Right renal cortex interstitium (tissue), 3 donors: ENCODE results near the gene CECR2. TPM values are rescaled to one million over a fixed set of nuclear protein-coding genes. Genes with fewer than 3 reads are reported as not detected.

Experiments
- DNase-seq, 3 donors: peaks; one replicate each; pipeline ENCODE4 v3.0.0-alpha.2; 2013; ENCODE audit warnings: low read depth in 3 of 3, low spot score in 2 of 3
- polyA plus RNA-seq, 3 donors: library from polyadenylated mRNA; unstranded; fragments of 120-200 nt; gene quantifications; one replicate each; pipeline ENCODE4 v1.2.1, GENCODE V29; 2013; ENCODE audit not compliant: insufficient read length in 3 of 3

Gene CECR2
- polyA plus RNA-seq, 3 donors = 10.5 to 10.9 (median 10.5) TPM

DNA sequence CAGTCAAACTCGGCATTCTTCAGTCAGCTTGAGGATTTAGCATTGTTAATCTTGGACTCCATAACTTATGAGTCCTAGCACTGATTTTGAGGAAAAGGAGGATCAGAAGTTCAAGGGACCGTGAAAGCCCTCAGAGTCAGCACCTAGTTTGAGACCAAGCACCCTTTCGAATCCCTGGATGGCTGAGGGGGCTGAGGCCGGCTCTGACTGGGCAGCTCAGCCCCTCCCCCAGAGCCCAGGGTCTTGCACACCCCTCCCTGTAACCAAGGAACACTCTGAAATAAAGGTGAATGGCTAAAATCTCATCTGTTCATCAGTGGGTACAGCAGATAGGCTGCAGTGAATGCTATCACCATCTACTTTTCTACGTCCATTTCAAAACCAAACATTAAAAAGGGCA, 221.3 kb downstream of the CECR2 start:
- DNase-seq = no peak

DNA sequence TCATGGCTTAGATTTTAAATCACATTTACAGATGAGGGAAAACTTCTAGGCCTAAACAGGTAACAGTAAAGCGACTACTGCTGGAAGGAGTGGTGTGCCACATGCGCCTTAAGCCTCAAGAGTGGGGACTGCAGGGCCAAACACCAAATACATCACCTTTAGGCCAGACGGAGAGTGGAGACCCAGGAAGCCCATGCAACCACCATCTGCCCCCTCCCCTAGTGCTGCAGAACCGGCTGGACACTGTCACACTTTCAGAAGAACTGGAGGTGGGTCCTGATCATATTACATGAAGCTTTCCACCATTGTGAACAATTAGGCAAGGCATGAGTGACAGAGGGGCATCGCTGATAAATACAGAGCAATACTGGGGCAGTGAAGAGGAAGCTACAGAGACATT, 222.9 kb downstream of the CECR2 start:
- DNase-seq = no peak

DNA sequence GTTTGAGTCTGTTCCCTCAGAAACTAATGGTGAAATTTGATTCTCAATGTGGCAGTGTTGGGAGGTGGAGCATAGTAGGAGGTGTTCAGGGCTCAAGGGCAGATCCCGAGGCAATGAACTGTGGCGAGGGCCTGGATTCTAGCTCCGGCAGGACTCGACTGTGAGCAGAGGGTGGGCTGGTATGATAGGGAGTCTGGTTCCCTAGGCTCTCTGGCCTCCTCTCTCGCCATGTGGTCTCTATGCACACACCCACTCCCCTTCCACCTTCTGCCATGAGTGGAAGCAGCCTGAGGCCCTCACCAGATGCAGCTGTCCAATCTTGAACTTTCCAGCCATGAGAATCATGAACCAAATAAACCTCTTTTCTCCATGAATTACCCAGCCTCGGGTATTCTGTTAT, 227.0 kb downstream of the CECR2 start:
- DNase-seq = no peak

DNA sequence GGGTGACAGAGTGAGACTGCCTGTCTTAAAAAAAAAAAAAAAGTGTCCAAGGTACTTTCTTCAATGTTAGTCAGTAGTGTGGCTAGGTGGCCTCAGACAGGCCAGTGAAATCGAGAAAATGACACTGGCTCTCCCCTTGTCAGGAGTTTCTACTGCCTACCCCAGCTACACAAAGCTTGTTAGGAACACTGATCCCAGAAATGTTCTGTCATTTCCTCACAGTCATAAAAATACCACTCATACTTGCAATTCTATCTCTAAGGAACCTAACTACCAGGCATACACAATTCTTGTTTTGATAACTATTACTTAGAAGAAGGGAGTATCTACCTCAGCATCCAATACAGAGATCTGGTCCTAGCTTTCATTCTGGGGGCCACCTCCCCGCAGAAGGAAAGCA, 228.0 kb downstream of the CECR2 start:
- no peak for DNase-seq

DNA sequence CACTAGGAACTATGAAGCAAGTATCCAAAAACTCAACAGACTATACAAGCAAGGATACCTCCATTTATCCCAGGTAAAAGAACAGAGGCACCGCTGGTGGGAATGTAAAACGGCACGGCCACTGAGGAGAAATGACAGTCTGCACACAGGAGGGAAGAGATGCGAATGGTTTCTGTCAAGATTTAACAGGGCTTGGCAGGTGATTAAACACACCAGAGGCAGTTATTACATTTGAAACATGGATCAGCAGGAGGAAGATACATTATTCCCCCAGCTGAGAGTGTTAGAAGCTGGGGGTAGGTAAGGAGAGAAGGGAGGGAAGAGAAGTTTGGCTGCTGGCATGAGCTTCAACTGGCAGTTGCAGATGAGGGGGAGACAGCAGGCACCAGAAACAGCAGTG, 229.1 kb downstream of the CECR2 start:
- no peak for DNase-seq

DNA sequence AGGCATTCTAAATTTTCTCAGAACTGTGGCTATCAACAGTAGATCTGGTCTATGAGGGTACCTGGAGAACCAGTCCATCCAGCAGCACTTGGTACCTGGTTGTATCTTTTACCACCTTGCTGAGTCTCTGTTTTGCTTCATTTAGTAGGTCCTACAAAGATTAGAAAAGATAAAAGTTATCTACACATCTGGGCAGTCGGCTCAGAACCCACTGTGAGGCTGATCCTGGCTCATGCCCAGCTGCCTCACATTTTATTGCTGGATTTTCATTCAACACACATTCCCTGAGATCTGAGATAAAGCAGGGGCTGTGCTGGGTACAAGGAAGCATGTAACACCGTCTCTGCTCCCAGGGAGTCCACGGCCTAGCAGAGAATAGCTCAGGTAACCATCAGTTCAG, 231.8 kb downstream of the CECR2 start:
- no peak for DNase-seq

DNA sequence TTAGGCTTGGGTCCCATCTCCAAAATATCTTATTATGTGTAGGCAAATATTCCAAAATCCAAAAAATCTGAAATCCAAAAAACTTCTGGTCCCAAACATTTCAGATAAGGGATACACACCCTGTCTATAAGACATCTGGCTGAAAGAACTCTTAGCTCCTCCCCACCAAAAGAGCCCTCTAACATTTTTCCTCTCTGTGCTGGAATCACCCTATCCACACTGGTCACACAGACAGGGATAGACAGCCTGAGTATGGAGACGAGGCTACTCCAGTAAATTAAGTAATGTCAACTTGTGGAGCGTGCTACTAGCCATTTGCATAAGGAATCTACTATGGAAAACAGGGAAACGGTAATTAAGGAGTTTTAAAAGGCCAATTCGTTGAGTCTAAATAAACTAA, 234.4 kb downstream of the CECR2 start:
- DNase-seq = no peak

DNA sequence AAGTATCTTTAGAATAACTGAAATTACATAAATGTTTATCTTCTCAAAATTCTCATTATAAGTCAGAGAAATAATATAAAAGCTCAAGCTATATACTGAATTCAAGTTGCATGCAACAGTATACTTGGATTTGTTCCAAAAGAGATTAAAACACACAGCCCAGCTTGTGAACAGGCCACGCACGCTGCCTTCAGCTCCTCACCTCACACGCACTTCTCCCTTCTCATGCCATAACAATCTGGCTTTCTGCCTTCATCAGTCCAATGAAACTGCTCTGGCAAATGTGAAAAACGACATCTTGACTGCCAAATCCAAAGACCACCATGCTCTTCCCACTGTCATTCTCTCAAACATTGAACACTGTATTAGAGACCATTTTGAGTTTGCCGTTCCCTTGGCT, 237.2 kb downstream of the CECR2 start:
- DNase-seq = no peak

Other genes starting within 250 kb of the CECR2 start
- gene TMEM121B, start 248.1 kb upstream of the CECR2 start, polyA plus RNA-seq = 1 to 10 TPM in 1 of 3 donors, under 1 TPM in 2; 0.64 to 1.1 (median 0.89) TPM
- 10 to 100 TPM; 31.6 to 36.1 (median 32.7) TPM for gene HDHD5, start 210.2 kb upstream of the CECR2 start, polyA plus RNA-seq
- 10 to 100 TPM; 21.2 to 40.7 (median 22.4) TPM for gene ADA2, start 150.0 kb upstream of the CECR2 start, polyA plus RNA-seq
- gene SLC25A18, start 194.0 kb downstream of the CECR2 start, polyA plus RNA-seq = 1 to 10 TPM; 1.2 to 1.7 (median 1.6) TPM